ENCODE data around the gene ACOXL.
A peak's percentile ranks its signal among the peaks of the same experiment; 100 is the strongest.

ACOXL gene

DNA sequence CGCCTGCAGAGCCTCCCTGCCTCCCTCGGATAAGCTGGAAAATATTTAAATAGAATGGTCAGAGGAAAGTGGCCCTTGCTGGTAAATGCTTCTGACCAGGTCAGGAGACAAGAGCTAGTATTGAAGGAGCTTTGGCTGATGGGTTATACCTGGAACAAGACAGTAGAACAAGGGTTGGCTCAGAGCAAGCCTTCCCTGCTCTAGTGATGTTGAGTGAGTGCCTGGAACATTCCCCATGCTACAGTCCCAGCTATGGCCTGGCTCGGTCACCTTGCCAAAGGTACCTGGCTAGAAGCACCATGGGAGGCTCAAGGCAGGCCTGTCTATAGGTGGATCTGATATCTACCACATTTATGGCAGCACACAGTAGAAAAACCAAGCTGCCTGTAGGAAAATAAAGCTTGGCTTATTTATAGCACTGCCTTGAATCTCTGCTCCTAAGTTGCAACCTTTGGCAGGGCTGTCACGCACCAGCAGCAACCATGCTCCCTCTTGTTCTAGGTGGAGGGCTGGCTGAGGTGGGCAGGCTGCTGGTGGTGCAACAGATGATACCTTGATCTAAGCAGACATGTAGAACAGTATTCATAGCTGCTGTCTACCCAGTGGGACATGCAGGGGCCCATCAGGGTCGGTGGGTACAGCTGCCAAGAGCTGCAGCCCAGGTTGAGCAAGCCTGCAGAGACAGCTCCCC is 321.6 kb downstream of the ACOXL start:
- no peak overlapping the region for H3K9ac ChIP-seq
- H3K9me3 ChIP-seq (replicated peaks in 1 of 11) = peaks cover 0 to 2% (median 0%) of the 10 kb centered on the region in 11 experiments; a peak in 2 of 22 replicates
- TF ChIP-seq Cebpa-rat (IDR thresholded peaks at IDR 0.05) = no peak
- H3K36me3 ChIP-seq = no peaks in the 10 kb centered on the region
- peaks cover 0 to 51% (median 0%) of the 10 kb centered on the region in 11 experiments; a peak in 8 of 22 replicates for H3K27me3 ChIP-seq
- peak overlapping the region in 9 of 11 experiments; percentile 18 to 93 (median 72); a peak in 18 of 22 replicates for H3K4me2 ChIP-seq
- no peak overlapping the region for H3K4me3 ChIP-seq
- peaks cover 0 to 7% (median 0%) of the 10 kb centered on the region in 11 experiments; a peak in 1 of 22 replicates for H4K20me1 ChIP-seq
- peaks cover 16 to 92% (median 74%) of the 10 kb centered on the region in 10 experiments for H3K4me1 ChIP-seq
- H3K27ac ChIP-seq = no peak overlapping the region

DNA sequence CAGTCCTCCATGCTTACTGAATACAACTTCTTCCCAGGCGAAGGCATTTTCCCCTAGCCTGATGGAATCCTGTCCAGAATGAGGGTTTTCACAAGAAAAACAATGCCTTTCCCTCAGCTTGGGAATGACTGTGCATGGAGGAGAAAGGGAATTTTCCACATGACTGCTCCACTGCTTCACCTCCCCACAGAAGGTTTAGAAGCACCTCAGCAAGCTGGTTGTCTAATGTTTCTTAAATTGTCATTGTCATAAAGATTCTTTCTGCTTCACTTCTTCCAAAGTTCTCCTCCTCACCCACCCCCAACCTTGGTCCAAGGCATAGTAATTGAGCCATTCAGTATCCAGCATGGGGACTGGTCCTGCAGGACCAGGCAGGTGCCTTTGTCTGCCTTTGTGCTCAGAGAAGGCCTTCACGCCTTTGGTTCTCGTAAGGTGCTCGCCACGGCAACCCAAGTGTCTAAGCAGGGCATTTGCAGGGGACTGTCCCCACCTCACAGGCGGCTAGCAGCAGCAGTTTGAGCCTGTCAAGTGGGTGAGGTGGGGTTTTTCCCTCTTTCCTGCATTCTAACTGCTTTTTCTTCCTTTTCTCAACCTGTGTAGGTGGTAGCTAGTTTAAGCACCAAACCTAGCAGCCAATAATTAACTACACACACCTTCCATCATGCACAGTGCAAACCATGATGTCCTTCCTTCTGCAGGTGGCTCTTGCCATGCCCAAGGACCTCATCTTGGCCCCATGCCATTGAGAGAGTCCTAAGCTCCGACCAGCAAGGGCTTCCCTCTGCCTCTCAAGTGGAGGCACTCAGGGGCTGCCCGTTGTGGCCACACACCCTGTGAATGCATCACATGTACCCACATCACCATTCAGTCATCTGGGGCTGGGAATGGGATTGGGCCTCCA is 322.7 kb downstream of the ACOXL start:
- Histone ChIP-seq H3K4me3 (no peak overlapping the region), H3K36me3 (no peaks in the 10 kb centered on the region), H4K20me1 (peaks cover 0 to 7% (median 0%) of the 10 kb centered on the region in 11 experiments; a peak in 1 of 22 replicates), H3K27ac (no peak overlapping the region), H3K4me1 (peaks cover 16 to 92% (median 68%) of the 10 kb centered on the region in 10 experiments), H3K9me3 (replicated peaks in 1 of 11) (peaks cover 3 to 5% (median 4%) of the 10 kb centered on the region in 11 experiments; a peak in 21 of 22 replicates), H3K4me2 (peak overlapping the region in 9 of 11 experiments; percentile 18 to 93 (median 72); a peak in 17 of 22 replicates), H3K9ac (no peak overlapping the region), H3K27me3 (peaks cover 0 to 60% (median 0%) of the 10 kb centered on the region in 11 experiments; a peak in 8 of 22 replicates)
- TF ChIP-seq Cebpa-rat (IDR thresholded peaks at IDR 0.05) = no peak

DNA sequence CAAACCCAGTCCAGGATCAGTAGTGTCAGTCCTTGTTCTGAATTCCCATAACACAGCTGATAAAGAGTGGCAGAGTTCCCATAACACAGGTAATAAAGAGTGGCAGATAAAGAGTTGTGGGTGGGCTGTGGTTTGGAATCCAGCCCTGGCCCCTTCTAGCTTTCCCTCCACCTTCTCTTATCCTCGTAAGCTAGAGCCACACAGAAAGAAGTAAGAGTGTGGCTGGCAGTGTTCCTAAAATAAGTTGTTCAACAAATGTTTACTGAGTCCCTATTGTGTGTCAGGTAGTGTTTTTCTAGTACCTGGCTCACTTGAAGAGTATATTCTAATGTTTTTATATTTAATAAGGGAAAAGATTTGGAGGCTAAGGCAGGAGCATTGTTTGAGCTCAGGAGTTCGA is 323.4 kb downstream of the ACOXL start:
- Histone ChIP-seq H3K9me3 (replicated peaks in 1 of 11) (peaks cover 8 to 12% (median 11%) of the 10 kb centered on the region in 11 experiments; a peak in 21 of 22 replicates), H3K4me3 (no peak overlapping the region), H3K4me2 (peak overlapping the region in 9 of 11 experiments; percentile 18 to 93 (median 72); a peak in 17 of 22 replicates), H3K9ac (no peak overlapping the region), H3K27me3 (peaks cover 0 to 62% (median 0%) of the 10 kb centered on the region in 11 experiments; a peak in 8 of 22 replicates), H3K4me1 (peaks cover 16 to 89% (median 63%) of the 10 kb centered on the region in 10 experiments), H4K20me1 (peaks cover 0 to 7% (median 0%) of the 10 kb centered on the region in 11 experiments; a peak in 1 of 22 replicates), H3K27ac (no peak overlapping the region), H3K36me3 (no peaks in the 10 kb centered on the region)
- no peak for TF ChIP-seq Cebpa-rat (IDR thresholded peaks at IDR 0.05)

DNA sequence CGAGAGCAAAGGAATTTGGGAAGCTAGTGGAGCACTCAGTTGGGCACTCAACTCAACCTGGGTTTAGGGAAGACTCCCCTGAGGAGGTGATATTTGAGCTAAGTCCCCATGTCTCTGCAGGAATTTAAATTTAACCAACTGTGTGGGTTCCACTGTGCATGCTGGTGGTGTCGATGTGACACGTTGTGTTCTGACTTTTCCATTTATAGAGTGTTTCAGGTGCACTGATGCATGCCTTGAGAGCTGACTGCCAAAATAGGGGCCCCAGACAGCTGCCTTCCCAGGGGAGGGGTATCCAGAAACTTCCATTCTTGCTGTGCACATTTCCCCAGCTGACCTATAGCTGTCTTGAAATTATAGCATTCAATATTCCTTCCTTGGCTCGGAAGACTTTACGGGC is 324.7 kb downstream of the ACOXL start:
- H3K4me2 ChIP-seq = peak overlapping the region; percentile 28 to 93 (median 79)
- peaks cover 8 to 20% (median 16%) of the 10 kb centered on the region in 11 experiments; a peak in 21 of 22 replicates for H3K9me3 ChIP-seq (replicated peaks in 1 of 11)
- peak overlapping the region in 1 of 11 experiments; percentile 55; a peak in 2 of 22 replicates for H3K27ac ChIP-seq
- peak overlapping the region in 3 of 10 experiments; percentile 3 to 12 (median 3); a peak in 2 of 20 replicates for H3K4me3 ChIP-seq
- peaks cover 26 to 94% (median 65%) of the 10 kb centered on the region in 10 experiments for H3K4me1 ChIP-seq
- no peak for TF ChIP-seq Cebpa-rat (IDR thresholded peaks at IDR 0.05)
- H3K36me3 ChIP-seq = no peaks in the 10 kb centered on the region
- H4K20me1 ChIP-seq = peaks cover 0 to 7% (median 0%) of the 10 kb centered on the region in 11 experiments; a peak in 1 of 22 replicates
- H3K9ac ChIP-seq = peak overlapping the region in 1 of 11 experiments; percentile 51; a peak in 2 of 22 replicates
- H3K27me3 ChIP-seq = peaks cover 0 to 62% (median 0%) of the 10 kb centered on the region in 11 experiments; a peak in 8 of 22 replicates

DNA sequence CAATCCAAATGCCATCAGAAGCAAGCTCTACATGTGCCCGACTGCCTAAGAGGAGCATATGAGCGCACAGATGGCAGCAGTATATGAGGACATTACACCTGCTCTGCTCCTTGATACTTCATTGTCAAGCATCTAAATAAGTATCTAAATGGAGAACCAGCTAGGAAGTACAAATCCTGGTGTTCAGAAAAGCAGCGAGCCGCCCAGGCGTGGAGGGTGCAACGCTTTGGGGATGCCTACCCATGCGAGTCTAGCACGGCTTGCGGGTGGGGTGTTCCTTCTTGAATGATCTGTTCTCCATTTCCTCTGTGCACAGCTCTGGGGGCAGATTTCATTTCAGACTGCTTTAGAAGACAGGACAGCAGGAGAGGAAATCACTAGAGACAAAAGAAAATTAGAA is 325.3 kb downstream of the ACOXL start:
- Histone ChIP-seq H4K20me1 (peaks cover 0 to 7% (median 0%) of the 10 kb centered on the region in 11 experiments; a peak in 1 of 22 replicates), H3K27me3 (peaks cover 0 to 62% (median 0%) of the 10 kb centered on the region in 11 experiments; a peak in 8 of 22 replicates), H3K4me1 (peaks cover 26 to 97% (median 72%) of the 10 kb centered on the region in 10 experiments), H3K9ac (peak overlapping the region in 2 of 11 experiments; percentile 16 to 51; a peak in 2 of 22 replicates), H3K36me3 (no peaks in the 10 kb centered on the region), H3K9me3 (replicated peaks in 1 of 11) (peaks cover 8 to 20% (median 16%) of the 10 kb centered on the region in 11 experiments; a peak in 21 of 22 replicates), H3K4me2 (peak overlapping the region; percentile 28 to 93 (median 79)), H3K27ac (peak overlapping the region in 4 of 11 experiments; percentile 5 to 55 (median 18); a peak in 5 of 22 replicates), H3K4me3 (peak overlapping the region in 3 of 10 experiments; percentile 3 to 13 (median 12); a peak in 3 of 20 replicates)
- no peak for TF ChIP-seq Cebpa-rat (IDR thresholded peaks at IDR 0.05)

DNA sequence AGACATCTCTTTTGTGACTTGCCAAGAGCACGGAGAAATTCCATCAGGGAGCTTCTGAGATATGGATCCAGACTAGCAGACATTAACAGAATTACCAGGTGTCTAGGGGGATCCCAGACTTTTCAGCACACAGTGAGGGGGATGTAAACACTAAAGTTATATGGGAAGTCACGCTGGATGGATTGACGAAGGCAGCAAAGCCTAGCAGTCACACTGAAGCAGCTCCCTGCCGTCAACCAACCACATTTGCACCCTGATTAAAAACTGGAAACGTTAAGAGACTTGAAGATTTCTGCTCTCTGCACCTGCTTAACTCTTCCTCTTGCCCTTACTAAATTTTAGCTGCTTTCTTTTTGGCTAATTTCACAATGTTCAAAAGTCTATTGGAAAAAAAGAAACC is 325.9 kb downstream of the ACOXL start:
- no peak for TF ChIP-seq Cebpa-rat (IDR thresholded peaks at IDR 0.05)
- Histone ChIP-seq H3K27me3 (peaks cover 0 to 62% (median 0%) of the 10 kb centered on the region in 11 experiments; a peak in 8 of 22 replicates), H3K4me3 (peak overlapping the region in 1 of 10 experiments; percentile 13; a peak in 3 of 20 replicates), H3K27ac (peak overlapping the region in 4 of 11 experiments; percentile 4 to 55 (median 16); a peak in 5 of 22 replicates), H3K9me3 (replicated peaks in 1 of 11) (peaks cover 8 to 21% (median 17%) of the 10 kb centered on the region in 11 experiments; a peak in 21 of 22 replicates), H4K20me1 (peaks cover 0 to 7% (median 0%) of the 10 kb centered on the region in 11 experiments; a peak in 1 of 22 replicates), H3K4me1 (peaks cover 26 to 96% (median 73%) of the 10 kb centered on the region in 10 experiments), H3K36me3 (no peaks in the 10 kb centered on the region), H3K9ac (peak overlapping the region in 2 of 11 experiments; percentile 16 to 51; a peak in 4 of 22 replicates), H3K4me2 (peak overlapping the region in 10 of 11 experiments; percentile 28 to 93 (median 81); a peak in 19 of 22 replicates)

DNA sequence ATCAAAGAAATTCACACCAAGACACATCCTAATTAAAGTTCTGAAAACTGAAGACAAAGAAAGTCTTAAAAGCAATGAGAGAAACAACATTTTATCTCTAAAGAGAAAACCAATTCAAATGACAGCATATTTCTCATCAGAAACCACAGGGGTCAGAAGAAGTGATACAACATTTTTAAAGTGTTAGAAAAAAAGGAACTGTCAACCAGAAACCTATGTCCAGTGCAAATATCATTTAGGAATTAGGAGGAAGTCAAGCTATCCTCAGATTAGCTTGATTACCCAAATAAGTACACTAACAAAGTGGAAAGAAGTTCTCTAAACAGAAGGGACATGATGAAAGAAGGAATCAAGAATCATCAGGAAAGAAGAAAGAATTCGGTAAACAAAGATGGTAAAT is 328.8 kb downstream of the ACOXL start:
- H3K4me3 ChIP-seq = no peak overlapping the region
- no peak for TF ChIP-seq Cebpa-rat (IDR thresholded peaks at IDR 0.05)
- peaks cover 0 to 37% (median 0%) of the 10 kb centered on the region in 11 experiments; a peak in 6 of 22 replicates for H3K27me3 ChIP-seq
- H4K20me1 ChIP-seq = peaks cover 0 to 7% (median 0%) of the 10 kb centered on the region in 11 experiments; a peak in 1 of 22 replicates
- peaks cover 23 to 80% (median 51%) of the 10 kb centered on the region in 10 experiments for H3K4me1 ChIP-seq
- no peak overlapping the region for H3K9ac ChIP-seq
- peak overlapping the region in 6 of 11 experiments; percentile 11 to 62 (median 15); a peak in 7 of 22 replicates for H3K4me2 ChIP-seq
- H3K9me3 ChIP-seq (replicated peaks in 1 of 11) = peaks cover 10 to 31% (median 24%) of the 10 kb centered on the region in 11 experiments; a peak in 21 of 22 replicates
- H3K36me3 ChIP-seq = no peaks in the 10 kb centered on the region
- no peak overlapping the region for H3K27ac ChIP-seq
